Tongue (tissue), 2 donors: Measurements from ENCODE around the gene NAB1. TPM values are rescaled to one million over a fixed set of nuclear protein-coding genes. Genes with fewer than 3 reads are reported as not detected.
A peak's percentile ranks its signal among the peaks of the same experiment; 100 is the strongest.
"Not testable (repeated sequence)": the region's sequence is repeated elsewhere in the genome, so short reads cannot be mapped to it uniquely, and the experiment has no call there.

Source experiments
- DNase-seq: peaks from one replicate; pipeline ENCODE4 v3.0.0-alpha.2; 2015
- total RNA-seq: library from RNA; depleted of rRNA; stranded (reverse); fragments of >200 nt; gene quantifications from one replicate; pipeline ENCODE4 v1.2.3, GENCODE V29; 2014

NAB1 gene
- 109 TPM for total RNA-seq

- DNase-seq: no peak
These were observed at the start of gene NAB1 for GRCh38 chr2:190649035-190649797. Gene NAB1, plus strand, starts transcription at chr2:190649083. Its CDS starts 10,094 bp downstream, at chr2:190659177.

- no peak for DNase-seq
These were observed 49.2 kb upstream of the NAB1 start for GRCh38 chr2:190599546-190600220.

- no peak for DNase-seq
These were observed 48.4 kb upstream of the NAB1 start for GRCh38 chr2:190600293-190601103.

- DNase-seq: no peak
These were observed 45.5 kb upstream of the NAB1 start for GRCh38 chr2:190603374-190603773.

GRCh38 chr2:190607014-190607597 lies 41.8 kb upstream of the NAB1 start:
- no peak for DNase-seq

GRCh38 chr2:190607657-190608357 lies 41.1 kb upstream of the NAB1 start:
- no peak for DNase-seq

- DNase-seq: not testable (repeated sequence)
These were observed 40.0 kb upstream of the NAB1 start for GRCh38 chr2:190608863-190609262.

- DNase-seq: not testable (repeated sequence)
These were observed 39.5 kb upstream of the NAB1 start for GRCh38 chr2:190609397-190609796.

GRCh38 chr2:190610528-190610927 lies 38.4 kb upstream of the NAB1 start:
- DNase-seq: not testable (repeated sequence)

- DNase-seq: no peak
These were observed 33.2 kb upstream of the NAB1 start for GRCh38 chr2:190615555-190616200.

GRCh38 chr2:190618030-190618429 lies 30.9 kb upstream of the NAB1 start:
- no peak for DNase-seq

GRCh38 chr2:190625691-190626090 lies 23.2 kb upstream of the NAB1 start:
- no peak for DNase-seq

- peak; percentile 21 for DNase-seq
These were observed 22.2 kb upstream of the NAB1 start for GRCh38 chr2:190626641-190627210.

- peak; percentile 91 for DNase-seq
These were observed 21.2 kb upstream of the NAB1 start for GRCh38 chr2:190627448-190628412.

GRCh38 chr2:190628591-190629319 lies 20.1 kb upstream of the NAB1 start:
- peak; percentile 79 for DNase-seq

- no peak for DNase-seq
These were observed 14.5 kb upstream of the NAB1 start for GRCh38 chr2:190634381-190634780.

GRCh38 chr2:190635781-190636180 lies 13.1 kb upstream of the NAB1 start:
- DNase-seq: no peak

GRCh38 chr2:190636361-190636760 lies 12.5 kb upstream of the NAB1 start:
- peak; percentile 63 for DNase-seq

- DNase-seq: no peak
These were observed 11.6 kb upstream of the NAB1 start for GRCh38 chr2:190637281-190637734.
